ENCODE data around the gene CHD2. TPM values are rescaled to one million over a fixed set of nuclear protein-coding genes. Genes with fewer than 3 reads are reported as not detected.

Gene CHD2
- total and polyA plus RNA-seq, 2 donors (not counting 3 experiments of a cell fraction or from before 2014, with no cell fraction given), result 53.8 to 97.9 TPM

DNA sequence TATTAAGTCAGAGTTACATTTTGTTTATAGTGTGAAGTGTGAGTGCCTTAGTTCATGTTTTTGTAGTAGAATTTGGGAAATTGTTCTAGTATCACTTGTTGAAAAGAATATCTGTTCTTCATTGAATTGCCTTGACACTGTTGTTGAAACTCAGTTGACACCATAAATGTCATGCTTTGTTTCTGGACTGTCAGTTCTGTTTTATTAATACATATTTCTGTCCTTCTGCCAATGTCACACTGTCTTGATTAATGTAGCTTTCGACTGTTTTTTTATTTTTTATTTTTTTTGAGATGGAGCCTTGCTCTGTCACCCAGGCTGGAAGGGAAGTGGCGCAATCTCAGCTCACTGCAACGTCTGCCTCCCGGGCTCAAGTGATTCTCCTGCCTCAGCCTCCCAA, 59.1 kb downstream of the CHD2 start:
- peaks cover 81% of the 10 kb centered on the region for H3K79me2 ChIP-seq (ENCODE audit: control insufficient read depth, insufficient read depth, low read length)
- CTCF ChIA-PET, result no interaction called here
- dilution Hi-C loops (cut with MboI; ENCODE audit: extremely low pct_ligation_motif_present, low sequenced_read_pairs), result no loop called here
- DNase-seq (ENCODE audit: low read depth, low spot score), result no peak
- peaks cover 6% of the 10 kb centered on the region for H4K20me1 ChIP-seq (replicated peaks; ENCODE audit: control insufficient read depth, extremely low read depth, insufficient read depth, low read length)
- no peak overlapping the region for H3K27ac ChIP-seq (ENCODE audit: insufficient read depth, low read depth, low read length)
- no TSS peak for BruUV-seq (replicated peaks)
- H2AFZ ChIP-seq (ENCODE audit: low read depth, low read length), result no peak overlapping the region
- no peaks in the 10 kb centered on the region for H3K4me1 ChIP-seq (ENCODE audit: control insufficient read depth, extremely low read depth, insufficient read depth, low read length)
- intact Hi-C loops (cut with micrococcal nuclease), result loop anchor here (5.0 kb wide), 1 partner anchor 38 kb away; no protein-coding TSS in a partner anchor
- H3K4me3 ChIP-seq (replicated peaks in 1 of 3; ENCODE audit: insufficient read depth in 1 of 3, low read depth in 1 of 3, low read length in 3 of 3), result no peak overlapping the region
- no peak for FAIRE-seq
- TF ChIP-seq POLR2AphosphoS5 (IDR thresholded peaks at IDR 0.05; ENCODE audit: insufficient read depth, low read depth, low read length) (no peak), JUN (IDR thresholded peaks at IDR 0.05; ENCODE audit: borderline replicate concordance, insufficient read depth, insufficient read length, low read depth) (no peak), POLR2A (IDR thresholded peaks at IDR 0.05; ENCODE audit: low read depth, low read length) (no peak), GATA2 (IDR thresholded peaks at IDR 0.05; ENCODE audit: insufficient read depth, insufficient read length, low read depth, low read length) (no peak), MYC (IDR thresholded peaks at IDR 0.05; ENCODE audit: low read depth, low read length) (no peak), FOS (IDR thresholded peaks at IDR 0.05; ENCODE audit: borderline replicate concordance, insufficient read depth, low read length) (no peak), EZH2 (IDR thresholded peaks at IDR 0.05; ENCODE audit: borderline replicate concordance, low read depth, low read length, severe bottlenecking) (no peak)
- TF ChIP-seq, protein P1, sequence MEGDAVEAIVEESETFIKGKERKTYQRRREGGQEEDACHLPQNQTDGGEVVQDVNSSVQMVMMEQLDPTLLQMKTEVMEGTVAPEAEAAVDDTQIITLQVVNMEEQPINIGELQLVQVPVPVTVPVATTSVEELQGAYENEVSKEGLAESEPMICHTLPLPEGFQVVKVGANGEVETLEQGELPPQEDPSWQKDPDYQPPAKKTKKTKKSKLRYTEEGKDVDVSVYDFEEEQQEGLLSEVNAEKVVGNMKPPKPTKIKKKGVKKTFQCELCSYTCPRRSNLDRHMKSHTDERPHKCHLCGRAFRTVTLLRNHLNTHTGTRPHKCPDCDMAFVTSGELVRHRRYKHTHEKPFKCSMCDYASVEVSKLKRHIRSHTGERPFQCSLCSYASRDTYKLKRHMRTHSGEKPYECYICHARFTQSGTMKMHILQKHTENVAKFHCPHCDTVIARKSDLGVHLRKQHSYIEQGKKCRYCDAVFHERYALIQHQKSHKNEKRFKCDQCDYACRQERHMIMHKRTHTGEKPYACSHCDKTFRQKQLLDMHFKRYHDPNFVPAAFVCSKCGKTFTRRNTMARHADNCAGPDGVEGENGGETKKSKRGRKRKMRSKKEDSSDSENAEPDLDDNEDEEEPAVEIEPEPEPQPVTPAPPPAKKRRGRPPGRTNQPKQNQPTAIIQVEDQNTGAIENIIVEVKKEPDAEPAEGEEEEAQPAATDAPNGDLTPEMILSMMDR (IDR thresholded peaks at IDR 0.05; ENCODE audit: extremely low read depth in 1 of 2, insufficient read depth in 1 of 2, low read depth in 1 of 2, low read length in 2 of 2), result no peak
- TF ChIP-seq, protein P2, sequence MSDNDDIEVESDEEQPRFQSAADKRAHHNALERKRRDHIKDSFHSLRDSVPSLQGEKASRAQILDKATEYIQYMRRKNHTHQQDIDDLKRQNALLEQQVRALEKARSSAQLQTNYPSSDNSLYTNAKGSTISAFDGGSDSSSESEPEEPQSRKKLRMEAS (IDR thresholded peaks at IDR 0.05; ENCODE audit: insufficient read depth, insufficient read length), result no peak
- H3K9me3 ChIP-seq (replicated peaks; ENCODE audit: control insufficient read depth, insufficient read depth, low read length), result no peaks in the 10 kb centered on the region
- no peaks in the 10 kb centered on the region for H3K27me3 ChIP-seq (ENCODE audit: control insufficient read depth in 2 of 2, insufficient read depth in 2 of 2, low read length in 2 of 2)
- H3K36me3 ChIP-seq (ENCODE audit: control insufficient read depth in 2 of 2, extremely low read depth in 1 of 2, insufficient read depth in 2 of 2, low read length in 2 of 2), result peaks cover 11 to 39% of the 10 kb centered on the region in 2 experiments
- POLR2A ChIA-PET, result no interaction called here
- no peaks in the 10 kb centered on the region for H3K9me1 ChIP-seq (replicated peaks; ENCODE audit: control insufficient read depth, extremely low read depth, insufficient read depth, low read length)
- H3K4me2 ChIP-seq (ENCODE audit: insufficient read depth, low read length), result no peak overlapping the region
- H3K9ac ChIP-seq (replicated peaks; ENCODE audit: extremely low read depth, insufficient read depth, low read length), result no peak overlapping the region
